ENCODE results near the gene MCCD1.
A peak's percentile ranks its signal among the peaks of the same experiment; 100 is the strongest.

MCCD1 gene

GRCh38 chr6:31572041-31572911 lies 43.5 kb downstream of the MCCD1 start, which contains the start of gene LTA:
TSS of gene LTA (plus strand) at chr6:31572289. CDS start at chr6:31572743, 454 bp downstream.
- no peak for DNase-seq (ENCODE audit: low spot score)

- no peak for DNase-seq (ENCODE audit: low spot score)
These were observed 44.7 kb downstream of the MCCD1 start for GRCh38 chr6:31573239-31574105.

- DNase-seq (ENCODE audit: low spot score), result no peak
These were observed 45.6 kb downstream of the MCCD1 start for GRCh38 chr6:31574106-31575061.

GRCh38 chr6:31575335-31575901 lies 46.7 kb downstream of the MCCD1 start, which contains the start of gene TNF:
TSS of gene TNF (plus strand) at chr6:31575565. CDS start at chr6:31575742, 177 bp downstream.
- DNase-seq (ENCODE audit: low spot score), result no peak

GRCh38 chr6:31575952-31576685 lies 47.4 kb downstream of the MCCD1 start:
- no peak for DNase-seq (ENCODE audit: low spot score)

GRCh38 chr6:31576897-31577578 lies 48.3 kb downstream of the MCCD1 start:
- DNase-seq (ENCODE audit: low spot score), result no peak

- no peak for DNase-seq (ENCODE audit: low spot score)
These were observed 48.8 kb downstream of the MCCD1 start for GRCh38 chr6:31577579-31577966.

GRCh38 chr6:31578184-31579118 lies 49.7 kb downstream of the MCCD1 start:
- peak; percentile 46 for DNase-seq (ENCODE audit: low spot score)

GRCh38 chr6:31579119-31579505 lies 50.4 kb downstream of the MCCD1 start:
- DNase-seq (ENCODE audit: low spot score), result no peak
